GM12878 (cell line): Measurements from ENCODE around the gene DNAH8. TPM values are rescaled to one million over a fixed set of nuclear protein-coding genes. Genes with fewer than 3 reads are reported as not detected.

ENCODE experiments used
- ATAC-seq: fragments of 200-7000 bp; cut with Tn5 transposase; 3 replicates; pipeline ENCODE4 v1.9.1; 2020; ENCODE audit warnings: mild to moderate bottlenecking, moderate library complexity
- BruUV-seq: library from RNA; stranded (reverse); fragments of 400-500 nt; replicated peaks from 2 replicates; lab custom pipeline; 2021; lab: Mats Ljungman, UMichigan
- CTCF ChIA-PET: fragments of 300-600 bp; sonication (Branson Sonifier 250); formaldehyde crosslinking; extraction: SDS; loops from one replicate; lab custom pipeline; 2021; ENCODE audit warnings: inconsistent platforms; lab: Yijun Ruan, JAX
- POLR2A ChIA-PET: fragments of 350-600 bp; formaldehyde crosslinking; extraction: SDS; loops from one replicate; lab custom pipeline; 2021; ENCODE audit warnings: inconsistent platforms; lab: Charles Lee
- RAD21 ChIA-PET: fragments of 300-600 bp; sonication (Branson Sonifier 250); formaldehyde crosslinking; loops from one replicate; lab custom pipeline; 2023; ENCODE audit warnings: antibody characterized with exemption; ENCODE audit not compliant: unreplicated experiment; lab: Charles Lee
- SMC1A ChIA-PET: fragments of 300-600 bp; sonication (Branson Sonifier 250); formaldehyde crosslinking; loops from one replicate; lab custom pipeline; 2023; ENCODE audit not compliant: unreplicated experiment, uncharacterized antibody; lab: Charles Lee
- DNase-seq: peaks from one replicate; pipeline ENCODE4 v3.0.0-alpha.2; 2011; ENCODE audit warnings: low read depth, low spot score
- FAIRE-seq: peaks from 3 replicates; lab custom pipeline; 2011; peaks lifted over from hg19 to GRCh38; lab: Jason Lieb, UNC
- H2AFZ ChIP-seq: 2 replicates; pipeline ENCODE4 v1.6.0; 2011; ENCODE audit warnings: low read depth, low read length, control low read depth; ENCODE audit not compliant: control insufficient read depth
- H3K27ac ChIP-seq: 2 replicates; pipeline ENCODE4 v1.5.1; 2011; ENCODE audit warnings: control low read depth; ENCODE audit not compliant: control insufficient read depth, insufficient read depth
- H3K27me3 ChIP-seq, 2 experiments: replicated peaks in 1 of 2; 2 replicates each; pipeline versions ENCODE4 v1.6.0 to v1.6.1; 2011; ENCODE audit warnings: low read length in 1 of 2; ENCODE audit not compliant: control insufficient read depth in 2 of 2, insufficient read depth in 2 of 2
- H3K36me3 ChIP-seq, 2 experiments: 2 replicates each; pipeline ENCODE4 v1.5.1; 2011; ENCODE audit warnings: low read length in 1 of 2; ENCODE audit not compliant: control insufficient read depth in 2 of 2, insufficient read depth in 2 of 2
- H3K4me1 ChIP-seq: 2 replicates; pipeline ENCODE4 v1.6.1; 2011; ENCODE audit warnings: mild to moderate bottlenecking, low read length, moderate library complexity, mixed read lengths; ENCODE audit not compliant: control insufficient read depth, insufficient read depth
- H3K4me2 ChIP-seq: 2 replicates; pipeline ENCODE4 v1.6.0; 2011; ENCODE audit warnings: control low read depth; ENCODE audit not compliant: control insufficient read depth, insufficient read depth
- H3K4me3 ChIP-seq: fragments of 200-600 bp; sonication (generic); 2 replicates; pipeline ENCODE4 v1.5.1; 2016
- H3K79me2 ChIP-seq: 2 replicates; pipeline ENCODE4 v1.6.0; 2011; ENCODE audit warnings: low read length; ENCODE audit not compliant: control insufficient read depth, insufficient read depth
- H3K9ac ChIP-seq: 2 replicates; pipeline ENCODE4 v1.8.0; 2011; ENCODE audit warnings: low read length, control low read depth, mixed read lengths; ENCODE audit not compliant: control insufficient read depth, insufficient read depth
- H3K9me3 ChIP-seq: replicated peaks from 3 replicates; pipeline ENCODE4 v1.5.1; 2011; ENCODE audit warnings: mild to moderate bottlenecking, low read length; ENCODE audit not compliant: control insufficient read depth, insufficient read depth
- H4K20me1 ChIP-seq: 2 replicates; pipeline ENCODE4 v1.6.0; 2011; ENCODE audit not compliant: control insufficient read depth, insufficient read depth
- BACH1 ChIP-seq: fragments of 450-650 bp; IDR thresholded peaks from 2 replicates; pipeline ENCODE4 v1.6.1; 2017; ENCODE audit warnings: mild to moderate bottlenecking, borderline replicate concordance
- HCFC1 ChIP-seq: fragments of 150-350 bp; IDR thresholded peaks from 2 replicates; pipeline ENCODE4 v1.6.1; 2014; ENCODE audit warnings: low read length
- MTA3 ChIP-seq: IDR thresholded peaks from 2 replicates; pipeline ENCODE4 v1.6.1; 2012; ENCODE audit warnings: low read length, inconsistent platforms, borderline replicate concordance
- PML ChIP-seq: IDR thresholded peaks from 2 replicates; pipeline ENCODE4 v1.6.1; 2012; ENCODE audit warnings: low read length, inconsistent platforms
- TARDBP ChIP-seq: IDR thresholded peaks from 2 replicates; pipeline ENCODE4 v1.6.1; 2016; ENCODE audit warnings: borderline replicate concordance
- USF1 ChIP-seq: IDR thresholded peaks from 2 replicates; pipeline ENCODE4 v1.6.1; 2011; ENCODE audit warnings: borderline replicate concordance, low read depth, mild to moderate bottlenecking, moderate library complexity, mixed read lengths, low read length; ENCODE audit not compliant: insufficient read depth; ENCODE audit errors: extremely low read length
- USF2 ChIP-seq: IDR thresholded peaks from 2 replicates; pipeline ENCODE4 v1.6.1; 2011; ENCODE audit warnings: low read depth, low read length, improper control_type of control experiment, borderline replicate concordance
- in situ Hi-C: fragments of 300-500 bp; cut with MboI; formaldehyde crosslinking; loops from 9 replicates; pipeline ENCODE4 v1.14.3; 2018; ENCODE audit warnings: mixed read lengths
- intact Hi-C: fragments of 100-400 bp; cut with micrococcal nuclease; formaldehyde crosslinking; loops from one replicate; pipeline ENCODE4 v1.14.2; 2022; ENCODE audit not compliant: unreplicated experiment
- polyA plus RNA-seq, 11 experiments: library from polyadenylated mRNA; depleted of rRNA in 4 of 11; unstranded in 6 of 11; stranded (reverse) in 5 of 11; fragments of >200 nt; fragmentation: Nextera tagmentation in 4 of 11; fragmentation: Illumina TruSeq in 1 of 11; extraction: Ambion mirVana in 4 of 11; extraction: Trizol in 1 of 11; gene quantifications; 1 replicate in 1 of 11; 2 replicates in 10 of 11; pipeline versions ENCODE4 v1.2.1 to v1.2.3, GENCODE V29; 2011 to 2016; ENCODE audit warnings: inconsistent platforms in 2 of 11, missing spikeins in 2 of 11, low read depth in 1 of 11
- total RNA-seq, 4 experiments: library from RNA; depleted of rRNA in 3 of 4; stranded (reverse); fragments of >200 nt in 3 of 4; fragmentation: Illumina TruSeq in 1 of 4; extraction: Trizol in 1 of 4; gene quantifications; 2 replicates each; pipeline versions ENCODE4 v1.2.1 to v1.2.3, GENCODE V29; 2013 to 2021
- TF ChIP-seq, protein P1 (sequence below): fragments of 450-650 bp; IDR thresholded peaks from 2 replicates; pipeline ENCODE4 v1.6.1; 2017; ENCODE audit warnings: antibody characterized with exemption, mild to moderate bottlenecking, moderate library complexity
- TF ChIP-seq, protein P2 (sequence below): fragments of 150-350 bp; IDR thresholded peaks from 2 replicates; pipeline ENCODE4 v1.6.1; 2014; ENCODE audit warnings: mild to moderate bottlenecking, low read depth, low read length

The DNAH8 gene
- total and polyA plus RNA-seq, 10 of the 15 experiments (the other 5 are each of a cell fraction or from before 2014, with no cell fraction given): 0.02 to 0.34 (median 0.10) TPM; not detected in 3

- TF ChIP-seq BACH1 (no peak), PML (no peak), TARDBP (no peak), MTA3 (no peak), USF1 (no peak), HCFC1 (no peak)
Measured at GRCh38 chr6:38906582-38906981, 191.5 kb downstream of the DNAH8 start (continued).

- H3K9me3 ChIP-seq: no peaks in the 10 kb centered on the region
- DNase-seq (no peak), ATAC-seq (no peak), FAIRE-seq (no peak)
- CTCF ChIA-PET: no interaction called here
- H3K4me1 ChIP-seq: no peaks in the 10 kb centered on the region
- POLR2A ChIA-PET: no interaction called here
- RAD21 ChIA-PET: no interaction called here
- H3K9ac ChIP-seq: no peak overlapping the region
- no peak overlapping the region for H3K4me3 ChIP-seq
- no peak overlapping the region for H2AFZ ChIP-seq
- intact Hi-C loops: no loop called here
- no TSS peak for BruUV-seq
- H4K20me1 ChIP-seq: no peaks in the 10 kb centered on the region
- in situ Hi-C loops: no loop called here
- no peak overlapping the region for H3K4me2 ChIP-seq
- no peaks in the 10 kb centered on the region for H3K79me2 ChIP-seq
- H3K27ac ChIP-seq: no peak overlapping the region
- H3K36me3 ChIP-seq: no peaks in the 10 kb centered on the region
- TF ChIP-seq, protein P1, sequence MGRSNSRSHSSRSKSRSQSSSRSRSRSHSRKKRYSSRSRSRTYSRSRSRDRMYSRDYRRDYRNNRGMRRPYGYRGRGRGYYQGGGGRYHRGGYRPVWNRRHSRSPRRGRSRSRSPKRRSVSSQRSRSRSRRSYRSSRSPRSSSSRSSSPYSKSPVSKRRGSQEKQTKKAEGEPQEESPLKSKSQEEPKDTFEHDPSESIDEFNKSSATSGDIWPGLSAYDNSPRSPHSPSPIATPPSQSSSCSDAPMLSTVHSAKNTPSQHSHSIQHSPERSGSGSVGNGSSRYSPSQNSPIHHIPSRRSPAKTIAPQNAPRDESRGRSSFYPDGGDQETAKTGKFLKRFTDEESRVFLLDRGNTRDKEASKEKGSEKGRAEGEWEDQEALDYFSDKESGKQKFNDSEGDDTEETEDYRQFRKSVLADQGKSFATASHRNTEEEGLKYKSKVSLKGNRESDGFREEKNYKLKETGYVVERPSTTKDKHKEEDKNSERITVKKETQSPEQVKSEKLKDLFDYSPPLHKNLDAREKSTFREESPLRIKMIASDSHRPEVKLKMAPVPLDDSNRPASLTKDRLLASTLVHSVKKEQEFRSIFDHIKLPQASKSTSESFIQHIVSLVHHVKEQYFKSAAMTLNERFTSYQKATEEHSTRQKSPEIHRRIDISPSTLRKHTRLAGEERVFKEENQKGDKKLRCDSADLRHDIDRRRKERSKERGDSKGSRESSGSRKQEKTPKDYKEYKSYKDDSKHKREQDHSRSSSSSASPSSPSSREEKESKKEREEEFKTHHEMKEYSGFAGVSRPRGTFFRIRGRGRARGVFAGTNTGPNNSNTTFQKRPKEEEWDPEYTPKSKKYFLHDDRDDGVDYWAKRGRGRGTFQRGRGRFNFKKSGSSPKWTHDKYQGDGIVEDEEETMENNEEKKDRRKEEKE: no peak
- TF ChIP-seq, protein P2, sequence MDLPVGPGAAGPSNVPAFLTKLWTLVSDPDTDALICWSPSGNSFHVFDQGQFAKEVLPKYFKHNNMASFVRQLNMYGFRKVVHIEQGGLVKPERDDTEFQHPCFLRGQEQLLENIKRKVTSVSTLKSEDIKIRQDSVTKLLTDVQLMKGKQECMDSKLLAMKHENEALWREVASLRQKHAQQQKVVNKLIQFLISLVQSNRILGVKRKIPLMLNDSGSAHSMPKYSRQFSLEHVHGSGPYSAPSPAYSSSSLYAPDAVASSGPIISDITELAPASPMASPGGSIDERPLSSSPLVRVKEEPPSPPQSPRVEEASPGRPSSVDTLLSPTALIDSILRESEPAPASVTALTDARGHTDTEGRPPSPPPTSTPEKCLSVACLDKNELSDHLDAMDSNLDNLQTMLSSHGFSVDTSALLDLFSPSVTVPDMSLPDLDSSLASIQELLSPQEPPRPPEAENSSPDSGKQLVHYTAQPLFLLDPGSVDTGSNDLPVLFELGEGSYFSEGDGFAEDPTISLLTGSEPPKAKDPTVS: no peak
- no peak for TF ChIP-seq USF2
- H3K27me3 ChIP-seq: peaks cover 0 to under 1% of the 10 kb centered on the region in 2 experiments; a peak in 1 of 4 replicates
- SMC1A ChIA-PET: no interaction called here
Measured at GRCh38 chr6:38907264-38907663, 192.2 kb downstream of the DNAH8 start.
